NCI-H2196 treated with DMSO at 0.1 percent for 48 hours (cell line): ENCODE measurements around the gene CLDN7.

Experiments
- DNase-seq: peaks from one replicate; lab custom pipeline; 2025; ENCODE audit not compliant: unreplicated experiment; lab: John Stamatoyannopoulos, UW

Gene CLDN7

DNA sequence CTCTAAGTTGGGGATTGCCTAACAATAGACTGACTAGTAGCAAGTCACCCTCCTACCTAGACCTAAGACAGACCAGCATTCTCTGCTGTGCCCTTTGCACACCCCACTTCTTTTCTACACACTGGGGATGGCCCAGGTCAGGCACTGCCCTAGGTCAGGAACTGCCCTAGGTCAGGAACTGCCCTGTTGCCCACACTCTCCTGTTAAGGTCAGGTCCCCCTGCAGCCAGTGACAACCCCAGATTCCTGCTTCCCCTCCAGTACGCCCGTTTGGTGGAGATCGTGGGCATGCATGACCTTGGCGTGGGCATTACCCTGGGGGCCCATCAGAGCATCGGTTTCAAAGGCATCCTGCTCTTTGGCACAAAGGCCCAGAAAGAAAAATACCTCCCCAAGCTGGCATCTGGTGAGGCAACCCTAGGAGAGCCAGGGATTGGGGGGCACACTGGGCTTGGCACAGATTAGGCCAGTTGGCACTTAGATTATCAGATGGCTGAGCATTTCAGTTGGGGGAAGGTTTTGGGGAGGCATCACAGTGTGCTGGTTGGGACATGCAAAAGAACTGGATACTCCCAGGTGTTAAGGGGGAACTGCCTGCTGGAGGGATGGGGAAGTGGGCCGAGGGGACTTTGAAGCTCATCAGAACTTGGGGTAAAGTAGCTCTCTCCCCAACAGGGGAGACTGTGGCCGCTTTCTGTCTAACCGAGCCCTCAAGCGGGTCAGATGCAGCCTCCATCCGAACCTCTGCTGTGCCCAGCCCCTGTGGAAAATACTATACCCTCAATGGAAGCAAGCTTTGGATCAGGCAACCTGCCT, 40.8 kb downstream of the CLDN7 start:
- DNase-seq: no peak

- no peak for DNase-seq
Observed at GRCh38 chr17:7220593-7221277, 41.5 kb downstream of the CLDN7 start.

- no peak for DNase-seq
Observed at GRCh38 chr17:7219812-7220592, 42.3 kb downstream of the CLDN7 start, which contains the start of the genes ACADVL and DLG4. TSS of gene ACADVL (plus strand) at chr17:7219938. CDS start at chr17:7219985, 47 bp downstream. TSS of gene DLG4 (minus strand) at chr17:7219836.

- DNase-seq: no peak
Observed at GRCh38 chr17:7219229-7219811, 43.0 kb downstream of the CLDN7 start.

DNA sequence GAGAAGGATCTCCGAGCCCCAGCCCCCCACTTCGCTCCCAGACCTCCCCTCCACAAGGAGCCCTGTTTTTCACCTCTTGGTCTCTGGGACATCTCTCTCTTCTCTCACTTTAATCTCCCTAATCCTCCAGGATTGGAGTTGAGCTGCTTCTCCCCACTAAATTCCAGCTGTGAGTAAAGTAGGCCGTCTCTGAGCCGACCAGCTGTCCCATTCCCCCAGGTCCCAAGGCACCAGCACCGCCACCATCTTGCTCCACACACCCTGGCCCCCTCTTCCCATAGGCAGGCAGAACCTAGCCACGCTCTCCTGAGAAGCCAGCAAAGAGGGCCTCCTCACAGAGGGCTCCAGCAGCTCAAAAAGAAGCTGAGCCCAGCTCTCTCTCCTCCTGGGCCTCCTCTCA, 43.5 kb downstream of the CLDN7 start:
- DNase-seq: no peak

DNA sequence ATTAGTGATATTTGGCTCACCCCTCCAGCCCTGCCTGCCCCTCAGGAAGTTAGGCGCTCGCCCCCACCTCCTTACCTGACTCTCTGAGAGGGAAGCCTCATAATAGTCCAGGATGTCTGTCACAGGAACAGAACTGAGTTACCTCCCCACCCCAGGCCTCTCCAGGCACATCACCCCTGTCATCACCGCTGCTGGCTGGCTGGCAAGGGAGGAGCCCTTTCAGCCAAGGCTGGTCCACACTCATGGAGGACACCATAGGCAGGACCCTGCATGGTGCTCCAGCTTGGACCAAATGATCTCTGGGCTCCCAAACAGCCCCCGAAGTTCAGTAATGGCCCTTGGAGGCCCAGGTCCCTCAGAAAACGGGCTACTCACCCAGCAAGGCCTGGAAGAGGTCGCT, 44.1 kb downstream of the CLDN7 start:
- no peak for DNase-seq

DNA sequence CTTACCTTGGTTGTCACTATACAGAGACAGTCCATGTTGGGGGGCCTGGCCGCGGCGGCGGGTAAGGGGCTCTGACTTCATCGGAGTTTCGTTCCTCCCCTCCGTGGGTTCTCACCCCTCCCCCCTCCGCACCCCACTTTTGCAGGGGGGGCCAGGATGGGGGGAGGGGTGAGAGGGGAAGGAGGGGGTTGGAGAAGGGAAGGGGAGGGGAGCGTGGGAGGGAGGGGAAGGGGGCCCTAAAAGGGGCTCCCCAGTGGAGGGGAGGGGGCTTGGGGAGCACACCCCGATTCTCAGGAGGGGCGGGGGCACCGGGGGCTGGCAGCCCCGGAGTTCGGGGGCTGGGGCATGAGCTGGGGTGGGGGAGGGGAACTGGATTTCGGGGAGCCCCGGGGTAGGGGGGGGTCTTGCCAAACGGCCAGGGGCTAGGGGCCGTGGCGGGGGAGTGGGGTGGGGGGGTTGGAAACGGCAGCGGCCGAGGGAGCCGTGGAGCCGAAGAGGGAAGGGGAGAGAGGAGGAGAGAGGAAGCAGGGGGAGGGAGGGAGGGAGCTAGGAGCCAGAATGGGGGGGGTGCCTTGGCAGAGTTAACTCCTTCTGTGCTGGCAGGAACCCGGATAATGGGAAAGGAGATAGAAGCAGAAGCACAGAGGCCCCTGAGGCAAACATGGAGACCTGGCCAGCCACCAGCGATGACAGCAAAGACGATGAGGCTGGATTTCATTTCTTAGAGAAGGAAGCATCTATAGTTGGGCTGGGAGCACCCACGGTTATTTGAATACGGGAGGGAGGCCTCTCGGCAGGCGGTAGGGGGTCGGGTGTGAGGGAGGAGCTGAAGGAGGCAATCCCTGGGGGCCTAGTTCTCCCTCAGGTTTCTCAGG, 44.9 kb downstream of the CLDN7 start:
- no peak for DNase-seq

DNA sequence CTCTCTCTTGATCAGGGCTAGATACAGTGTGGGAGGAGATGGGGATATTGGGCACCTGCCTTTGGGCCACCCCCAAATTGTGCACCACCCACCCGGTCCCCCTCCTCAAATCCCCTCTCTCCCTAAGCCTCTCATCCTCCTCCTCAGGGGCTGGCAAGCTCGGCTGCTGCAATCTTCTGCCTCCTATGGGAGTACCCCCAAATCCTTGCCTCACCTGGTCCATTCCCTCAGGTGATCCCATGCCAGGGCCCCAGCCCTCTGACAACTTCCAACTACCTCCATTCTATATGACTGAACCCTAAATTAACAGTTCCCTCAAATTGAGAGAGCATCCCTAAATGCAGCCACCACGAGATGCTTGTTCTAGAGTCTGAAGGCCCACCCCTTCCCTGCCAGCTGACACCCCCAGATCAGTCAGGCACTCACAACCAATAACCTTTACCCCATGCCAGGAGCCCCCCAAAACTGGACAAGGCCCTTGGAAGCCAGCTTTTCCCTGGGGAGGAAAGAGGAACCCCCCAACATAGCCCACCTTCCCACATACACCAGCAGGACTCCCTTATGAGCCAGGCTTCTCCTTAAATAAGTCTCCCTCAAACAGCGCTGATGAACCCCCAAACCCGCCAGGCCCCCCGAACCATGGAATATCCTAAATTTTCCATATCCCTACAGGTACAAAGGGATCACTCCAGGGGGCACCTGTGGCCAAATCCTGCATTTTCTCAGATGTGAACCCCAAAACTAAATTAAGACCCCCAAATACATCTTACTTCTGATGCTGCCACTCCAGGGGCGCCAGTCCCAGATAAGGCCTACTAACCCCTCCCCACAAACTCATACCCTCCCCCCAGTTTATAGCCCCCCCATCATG, 45.8 kb downstream of the CLDN7 start:
- DNase-seq: no peak

DNA sequence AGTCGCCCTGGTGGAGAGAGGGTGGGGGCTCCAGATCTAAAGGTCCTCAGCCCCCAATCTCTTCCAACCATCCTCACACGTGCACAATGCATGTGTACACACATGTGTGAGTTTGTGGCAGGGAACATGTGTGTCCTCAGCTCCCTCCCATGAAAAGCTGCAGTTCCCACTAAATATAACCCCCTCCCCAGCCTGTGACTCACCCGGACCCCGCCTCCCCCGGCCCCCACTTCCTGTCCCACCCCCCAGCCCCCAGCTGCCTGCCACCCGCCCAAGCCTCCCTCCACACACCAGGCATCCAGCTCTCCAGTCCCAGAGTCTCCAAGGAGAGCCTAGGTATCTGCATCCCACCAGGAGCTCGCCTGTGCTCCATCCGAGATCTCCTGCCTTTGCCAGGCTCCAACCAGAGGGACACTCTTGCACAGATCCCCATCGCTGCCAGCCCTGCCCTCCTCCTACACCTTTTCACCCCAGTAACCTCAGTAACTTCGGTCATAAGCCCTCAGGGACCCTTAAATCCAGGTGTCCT, 46.6 kb downstream of the CLDN7 start:
- DNase-seq: no peak

- DNase-seq: no peak
Observed at GRCh38 chr17:7215136-7215638, 47.1 kb downstream of the CLDN7 start.

GRCh38 chr17:7214300-7215135, 47.8 kb downstream of the CLDN7 start:
- peak; percentile 89 for DNase-seq

DNA sequence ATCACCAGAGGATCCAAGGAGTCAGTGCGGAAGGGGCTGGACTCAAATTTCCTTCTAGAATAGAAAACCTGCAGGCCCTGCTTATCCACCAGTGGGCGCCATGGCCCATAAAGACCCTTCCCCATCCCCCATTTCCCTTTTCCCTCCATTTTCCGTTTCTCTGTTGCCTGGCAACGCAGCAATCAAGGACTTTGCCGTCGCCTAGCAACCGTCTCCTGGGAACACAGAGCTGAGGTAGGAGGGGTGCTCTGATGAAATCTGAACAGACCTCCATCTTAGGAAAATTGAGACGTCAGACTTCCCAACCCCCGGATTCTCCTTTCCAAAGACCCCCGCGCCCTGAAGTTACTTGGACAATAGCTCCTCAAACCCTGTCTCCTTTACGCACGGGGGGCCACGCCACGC, 48.4 kb downstream of the CLDN7 start:
- peak; percentile 79 for DNase-seq

DNA sequence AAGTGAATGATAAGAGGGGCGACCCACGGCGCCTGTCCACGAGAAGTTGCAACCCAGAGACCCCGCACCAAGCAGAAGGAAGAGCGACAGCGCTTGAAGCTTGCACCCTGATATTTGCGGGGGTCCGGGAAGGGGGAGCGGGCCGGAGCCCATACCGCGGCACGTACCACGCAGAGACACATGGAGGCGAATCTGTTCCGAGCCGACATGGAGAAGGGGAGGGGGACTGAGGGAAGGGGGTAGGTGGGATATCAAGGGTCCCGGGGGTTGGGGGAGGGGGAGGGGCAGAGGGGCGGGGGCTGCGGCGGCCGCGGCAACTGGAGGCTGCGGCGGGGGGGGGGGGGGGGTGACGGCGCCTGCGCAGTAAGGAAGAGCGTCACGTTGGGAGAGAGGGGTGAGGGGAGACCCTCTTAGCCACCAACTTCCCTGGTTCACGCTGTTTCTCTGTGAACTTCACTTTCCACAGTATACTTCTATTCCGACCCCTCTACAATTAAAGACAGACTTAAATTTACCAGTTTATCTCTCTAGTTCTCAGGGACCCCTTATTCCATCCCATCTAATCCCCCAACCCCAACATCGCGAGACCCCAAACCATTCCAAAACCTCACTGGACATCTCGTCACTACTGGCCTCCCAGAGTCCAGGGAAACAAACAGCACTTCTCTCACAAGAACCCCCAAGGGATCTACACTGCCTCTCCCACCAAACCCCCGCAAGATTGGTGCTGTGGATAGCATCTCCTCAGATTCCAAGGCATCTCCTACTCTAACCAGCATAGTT, 50.6 kb downstream of the CLDN7 start:
- no peak for DNase-seq
